ENCODE results near the gene KIAA1958.
A peak's percentile ranks its signal among the peaks of the same experiment; 100 is the strongest.

DNA sequence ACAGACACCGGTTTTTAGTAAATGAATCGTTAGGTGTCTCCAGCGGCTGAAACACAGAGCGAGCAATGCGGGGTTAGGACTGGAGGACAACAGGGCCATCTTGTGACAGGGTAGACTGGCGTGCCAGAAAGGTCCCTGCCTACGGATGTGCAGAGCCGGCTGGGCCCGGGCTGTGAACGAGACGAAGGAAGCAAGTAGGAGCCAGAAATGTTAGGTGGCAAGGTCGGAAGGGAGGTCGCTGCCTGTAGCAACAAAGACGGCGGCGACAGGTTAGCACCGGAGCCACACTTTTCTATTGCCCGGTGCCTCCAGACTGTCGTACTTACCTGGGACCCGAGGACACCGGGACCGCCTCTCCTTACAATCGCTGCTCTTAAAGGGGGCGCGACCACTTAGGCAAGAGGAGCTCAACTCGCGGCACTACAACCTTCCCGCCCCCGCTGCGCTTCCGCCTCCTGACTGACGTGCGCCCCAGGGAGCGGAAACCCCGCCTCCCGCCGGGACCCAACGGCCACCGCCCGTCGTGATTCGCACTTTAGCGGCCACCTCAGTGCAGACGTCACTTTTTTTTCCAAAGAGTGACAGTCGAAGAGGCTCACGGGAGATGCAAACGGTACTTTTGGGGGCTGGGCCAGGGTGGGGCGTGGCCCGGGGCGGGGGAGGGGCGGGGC lies 231.2 kb downstream of the KIAA1958 start, which contains the start of gene INIP:
- TF ChIP-seq FOXJ3 (CRISPR knock-in tag; IDR thresholded peaks at IDR 0.05) (no peak), JUND (IDR thresholded peaks at IDR 0.05) (no peak), ELF1 (IDR thresholded peaks at IDR 0.05) (peak; percentile 91), RAD21 (IDR thresholded peaks at IDR 0.05; ENCODE audit: low read length) (peak; percentile 62), CHD2 (IDR thresholded peaks at IDR 0.05; ENCODE audit: low read length, partially characterized antibody) (peak; percentile 73), MXI1 (IDR thresholded peaks at IDR 0.05; ENCODE audit: low read depth, low read length) (peak; percentile 77; the same call in 1 of the 2 replicates), POLR2AphosphoS5 (IDR thresholded peaks at IDR 0.05; ENCODE audit: low read depth, low read length) (peak; percentile 69)
- TF ChIP-seq, protein P1, sequence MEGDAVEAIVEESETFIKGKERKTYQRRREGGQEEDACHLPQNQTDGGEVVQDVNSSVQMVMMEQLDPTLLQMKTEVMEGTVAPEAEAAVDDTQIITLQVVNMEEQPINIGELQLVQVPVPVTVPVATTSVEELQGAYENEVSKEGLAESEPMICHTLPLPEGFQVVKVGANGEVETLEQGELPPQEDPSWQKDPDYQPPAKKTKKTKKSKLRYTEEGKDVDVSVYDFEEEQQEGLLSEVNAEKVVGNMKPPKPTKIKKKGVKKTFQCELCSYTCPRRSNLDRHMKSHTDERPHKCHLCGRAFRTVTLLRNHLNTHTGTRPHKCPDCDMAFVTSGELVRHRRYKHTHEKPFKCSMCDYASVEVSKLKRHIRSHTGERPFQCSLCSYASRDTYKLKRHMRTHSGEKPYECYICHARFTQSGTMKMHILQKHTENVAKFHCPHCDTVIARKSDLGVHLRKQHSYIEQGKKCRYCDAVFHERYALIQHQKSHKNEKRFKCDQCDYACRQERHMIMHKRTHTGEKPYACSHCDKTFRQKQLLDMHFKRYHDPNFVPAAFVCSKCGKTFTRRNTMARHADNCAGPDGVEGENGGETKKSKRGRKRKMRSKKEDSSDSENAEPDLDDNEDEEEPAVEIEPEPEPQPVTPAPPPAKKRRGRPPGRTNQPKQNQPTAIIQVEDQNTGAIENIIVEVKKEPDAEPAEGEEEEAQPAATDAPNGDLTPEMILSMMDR (IDR thresholded peaks at IDR 0.05), result peak; percentile 30
- TF ChIP-seq, protein P2, sequence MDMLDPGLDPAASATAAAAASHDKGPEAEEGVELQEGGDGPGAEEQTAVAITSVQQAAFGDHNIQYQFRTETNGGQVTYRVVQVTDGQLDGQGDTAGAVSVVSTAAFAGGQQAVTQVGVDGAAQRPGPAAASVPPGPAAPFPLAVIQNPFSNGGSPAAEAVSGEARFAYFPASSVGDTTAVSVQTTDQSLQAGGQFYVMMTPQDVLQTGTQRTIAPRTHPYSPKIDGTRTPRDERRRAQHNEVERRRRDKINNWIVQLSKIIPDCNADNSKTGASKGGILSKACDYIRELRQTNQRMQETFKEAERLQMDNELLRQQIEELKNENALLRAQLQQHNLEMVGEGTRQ (IDR thresholded peaks at IDR 0.05; ENCODE audit: borderline replicate concordance, low read depth, low read length), result no peak
- TF ChIP-seq, protein P3, sequence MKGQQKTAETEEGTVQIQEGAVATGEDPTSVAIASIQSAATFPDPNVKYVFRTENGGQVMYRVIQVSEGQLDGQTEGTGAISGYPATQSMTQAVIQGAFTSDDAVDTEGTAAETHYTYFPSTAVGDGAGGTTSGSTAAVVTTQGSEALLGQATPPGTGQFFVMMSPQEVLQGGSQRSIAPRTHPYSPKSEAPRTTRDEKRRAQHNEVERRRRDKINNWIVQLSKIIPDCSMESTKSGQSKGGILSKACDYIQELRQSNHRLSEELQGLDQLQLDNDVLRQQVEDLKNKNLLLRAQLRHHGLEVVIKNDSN (IDR thresholded peaks at IDR 0.05; ENCODE audit: borderline replicate concordance, low read depth), result no peak
